B cell (primary cell): ENCODE measurements around the gene USP12.

Experiments
- CTCF ChIP-seq: fragments of 200-600 bp; IDR thresholded peaks from one replicate; pipeline ENCODE4 v1.8.0; 2022; ENCODE audit warnings: antibody characterized with exemption, mild to moderate bottlenecking
- EZH2 ChIP-seq: IDR thresholded peaks from 2 replicates; pipeline ENCODE4 v1.6.1; 2012; ENCODE audit warnings: borderline replicate concordance, low read depth, mild to moderate bottlenecking, moderate library complexity, low read length; ENCODE audit not compliant: insufficient read depth, poor library complexity, severe bottlenecking

GRCh38 chr13:27200413-27201070 lies 28.9 kb upstream of the USP12 start:
- TF ChIP-seq CTCF: no peak
- no peak for TF ChIP-seq EZH2
